Progenitor cell of endocrine pancreas (in vitro differentiated cells): ENCODE measurements around the gene PAFAH1B1. TPM values are rescaled to one million over a fixed set of nuclear protein-coding genes. Genes with fewer than 3 reads are reported as not detected.

Experiments used
- DNase-seq: peaks from one replicate; pipeline ENCODE4 v3.0.0; 2021; ENCODE audit warnings: low spot score; ENCODE audit not compliant: unreplicated experiment
- H3K27ac Mint-ChIP-seq: 2 replicates; pipeline ENCODE4 v1.8.0; 2021; ENCODE audit warnings: mild to moderate bottlenecking, moderate library complexity, mixed read lengths
- H3K27me3 Mint-ChIP-seq: 2 replicates; pipeline ENCODE4 v1.8.0; 2021; ENCODE audit warnings: mixed read lengths
- H3K36me3 Mint-ChIP-seq: 2 replicates; pipeline ENCODE4 v1.8.0; 2022; ENCODE audit warnings: mixed read lengths; ENCODE audit not compliant: insufficient read depth
- H3K4me1 Mint-ChIP-seq: 2 replicates; pipeline ENCODE4 v1.8.0; 2021; ENCODE audit warnings: low read depth, mixed read lengths
- H3K4me3 Mint-ChIP-seq: 2 replicates; pipeline ENCODE4 v1.8.0; 2021; ENCODE audit warnings: low read depth, mild to moderate bottlenecking, moderate library complexity, mixed read lengths
- H3K9me3 Mint-ChIP-seq: 2 replicates; pipeline ENCODE4 v1.8.0; 2021; ENCODE audit warnings: low read depth, mixed read lengths
- total RNA-seq: library from RNA; stranded (reverse); gene quantifications from 2 replicates; pipeline ENCODE4 v1.2.1, GENCODE V29; 2021
- TF ChIP-seq, protein P1 (sequence below): fragments of 200-600 bp; sonication (generic); IDR thresholded peaks from one replicate; pipeline ENCODE4 v1.5.0; 2021; ENCODE audit warnings: antibody characterized with exemption, mild to moderate bottlenecking; ENCODE audit not compliant: unreplicated experiment

The PAFAH1B1 gene
- total RNA-seq, 1 donor from 2014 or later = 140 TPM

DNA sequence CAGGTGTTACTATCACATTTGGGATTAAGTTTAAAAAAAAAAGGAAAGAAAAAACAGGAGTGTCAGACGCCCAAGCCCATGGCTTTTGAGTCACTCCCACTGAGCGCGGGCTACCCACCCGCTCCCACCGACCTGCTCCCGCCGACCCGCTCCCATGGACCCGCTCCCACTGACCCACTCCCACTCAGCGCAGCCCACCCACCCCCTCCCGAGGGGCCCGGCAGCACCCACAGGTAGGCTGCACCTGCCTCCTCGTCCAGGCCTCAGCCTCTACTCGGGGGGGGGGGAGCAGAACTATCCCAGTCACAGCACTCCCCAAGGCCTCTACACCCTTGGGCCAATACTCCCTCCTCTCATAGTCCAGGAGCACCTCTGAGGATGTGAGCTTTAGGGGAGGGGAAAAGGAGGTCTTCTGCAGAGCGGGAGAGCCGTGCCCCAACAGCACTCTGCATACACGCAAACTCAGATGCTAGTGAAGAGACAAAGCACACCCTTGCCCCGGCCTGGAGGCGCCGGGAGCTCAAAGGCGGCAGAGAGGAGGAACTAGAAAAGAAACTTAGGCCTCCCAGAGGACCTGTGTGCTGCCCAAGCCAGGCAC is 115.2 kb downstream of the PAFAH1B1 start:
- H3K4me1 Mint-ChIP-seq = peaks cover 24% of the 10 kb centered on the region
- H3K27ac Mint-ChIP-seq = no peak overlapping the region
- H3K9me3 Mint-ChIP-seq = no peaks in the 10 kb centered on the region
- DNase-seq = no peak
- no peaks in the 10 kb centered on the region for H3K36me3 Mint-ChIP-seq
- TF ChIP-seq, protein P1, sequence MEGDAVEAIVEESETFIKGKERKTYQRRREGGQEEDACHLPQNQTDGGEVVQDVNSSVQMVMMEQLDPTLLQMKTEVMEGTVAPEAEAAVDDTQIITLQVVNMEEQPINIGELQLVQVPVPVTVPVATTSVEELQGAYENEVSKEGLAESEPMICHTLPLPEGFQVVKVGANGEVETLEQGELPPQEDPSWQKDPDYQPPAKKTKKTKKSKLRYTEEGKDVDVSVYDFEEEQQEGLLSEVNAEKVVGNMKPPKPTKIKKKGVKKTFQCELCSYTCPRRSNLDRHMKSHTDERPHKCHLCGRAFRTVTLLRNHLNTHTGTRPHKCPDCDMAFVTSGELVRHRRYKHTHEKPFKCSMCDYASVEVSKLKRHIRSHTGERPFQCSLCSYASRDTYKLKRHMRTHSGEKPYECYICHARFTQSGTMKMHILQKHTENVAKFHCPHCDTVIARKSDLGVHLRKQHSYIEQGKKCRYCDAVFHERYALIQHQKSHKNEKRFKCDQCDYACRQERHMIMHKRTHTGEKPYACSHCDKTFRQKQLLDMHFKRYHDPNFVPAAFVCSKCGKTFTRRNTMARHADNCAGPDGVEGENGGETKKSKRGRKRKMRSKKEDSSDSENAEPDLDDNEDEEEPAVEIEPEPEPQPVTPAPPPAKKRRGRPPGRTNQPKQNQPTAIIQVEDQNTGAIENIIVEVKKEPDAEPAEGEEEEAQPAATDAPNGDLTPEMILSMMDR = no peak
- no peak overlapping the region for H3K4me3 Mint-ChIP-seq
- H3K27me3 Mint-ChIP-seq = peaks cover 6% of the 10 kb centered on the region

DNA sequence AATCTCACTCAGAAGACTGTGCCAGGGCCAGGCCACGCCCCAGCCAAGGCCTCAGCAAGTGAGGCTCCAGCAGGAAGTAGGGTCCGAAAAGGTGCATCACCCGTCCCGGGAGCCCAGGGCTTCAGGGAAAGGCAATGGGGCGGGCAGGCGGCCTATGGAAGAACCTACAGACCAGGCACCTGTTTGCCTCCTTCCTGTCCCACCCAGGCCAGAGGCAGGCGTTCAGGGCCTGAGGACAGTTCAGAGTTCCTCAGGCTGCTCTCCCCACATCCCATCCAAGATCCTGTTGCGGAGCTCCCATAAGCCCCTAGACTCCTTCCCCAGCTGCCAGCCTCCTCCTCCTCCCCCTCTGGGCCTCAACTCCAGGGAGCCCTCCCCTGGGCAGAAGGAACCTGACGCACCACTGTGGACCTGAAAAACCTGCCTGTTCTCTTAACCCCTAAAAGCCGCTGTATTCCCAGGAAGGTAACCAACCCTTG is 115.8 kb downstream of the PAFAH1B1 start:
- TF ChIP-seq, protein P1 = no peak
- no peak for DNase-seq
- Mint-ChIP-seq H3K4me3 (peak overlapping the region; percentile 74), H3K27me3 (peaks cover 6% of the 10 kb centered on the region), H3K4me1 (peaks cover 24% of the 10 kb centered on the region), H3K27ac (no peak overlapping the region), H3K36me3 (no peaks in the 10 kb centered on the region), H3K9me3 (no peaks in the 10 kb centered on the region)

DNA sequence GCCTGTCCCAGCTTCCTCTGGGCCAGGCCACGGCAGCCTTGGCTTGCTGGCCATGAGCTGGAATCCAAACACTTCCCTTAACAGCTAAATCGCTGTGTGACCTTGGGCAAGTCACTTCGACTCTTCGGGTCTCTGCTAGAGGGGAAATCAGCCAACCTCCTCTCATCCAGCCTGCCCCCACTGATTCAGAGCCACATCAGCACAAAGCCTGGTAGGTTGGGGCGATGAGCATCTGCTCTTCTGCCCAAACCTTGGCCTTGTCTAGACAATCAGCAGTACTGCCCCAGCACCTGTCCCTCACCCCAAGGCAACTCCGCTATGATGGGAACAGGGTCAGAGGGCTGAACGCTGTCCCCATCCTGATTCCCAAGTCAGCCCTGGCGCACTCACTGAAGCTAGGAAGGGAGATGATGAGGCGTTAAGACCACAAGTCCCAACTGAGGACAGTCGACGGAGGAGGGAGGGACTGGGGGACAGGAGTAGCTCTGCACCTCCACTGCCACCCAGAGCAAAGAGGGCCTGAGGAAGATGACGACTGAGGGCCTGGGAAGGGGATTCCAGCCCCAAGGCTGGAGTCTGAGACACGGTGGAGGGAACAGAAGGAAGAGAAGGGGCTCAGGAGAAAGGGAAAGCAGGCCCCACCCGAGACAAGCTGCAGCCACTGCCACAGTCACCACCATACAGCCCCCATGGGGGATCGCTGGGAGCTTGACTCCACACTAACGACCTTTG is 116.8 kb downstream of the PAFAH1B1 start:
- Mint-ChIP-seq H3K27me3 (peaks cover 6% of the 10 kb centered on the region), H3K4me1 (peaks cover 24% of the 10 kb centered on the region), H3K27ac (peak overlapping the region; percentile 78), H3K36me3 (no peaks in the 10 kb centered on the region), H3K9me3 (no peaks in the 10 kb centered on the region), H3K4me3 (peak overlapping the region; percentile 74)
- TF ChIP-seq, protein P1 = no peak
- no peak for DNase-seq

DNA sequence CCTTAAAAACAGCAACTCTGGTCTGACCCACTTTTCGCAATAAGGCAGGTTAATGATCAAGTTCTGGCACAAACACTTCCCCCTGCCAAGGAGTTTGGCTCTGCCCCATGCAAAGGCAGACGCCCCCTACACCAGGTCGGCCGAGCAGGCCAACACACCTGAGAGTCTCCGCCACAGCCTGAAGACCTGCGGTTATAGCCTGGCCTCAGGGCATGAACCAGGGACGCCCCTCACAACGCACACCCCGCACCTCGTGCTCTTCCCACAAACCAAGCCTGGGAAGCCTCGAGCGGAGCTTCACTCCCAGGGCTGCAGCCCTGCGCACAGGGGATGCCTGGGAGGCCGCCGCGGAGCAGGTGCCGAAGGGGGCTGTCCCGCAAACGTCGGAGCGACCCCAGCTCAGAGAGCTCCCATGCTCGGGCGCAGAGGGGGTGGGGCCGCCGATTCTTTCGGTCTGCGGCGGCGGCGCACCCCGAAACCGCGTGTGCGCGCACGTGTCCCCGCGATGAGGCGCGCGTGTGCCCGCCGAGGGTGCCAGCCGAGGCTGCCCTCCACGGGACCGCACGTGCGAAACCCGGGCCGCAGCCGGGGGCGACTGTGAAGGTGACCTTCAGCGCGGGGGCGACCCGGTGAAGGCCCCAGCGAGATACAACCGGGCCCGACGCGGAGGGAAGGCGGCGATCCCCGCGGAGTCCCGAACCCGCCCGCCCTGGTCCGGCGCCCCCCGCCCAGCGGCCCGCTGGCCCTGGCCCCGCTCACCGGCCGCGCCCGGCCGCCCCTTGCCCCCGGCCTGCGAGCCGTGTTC is 117.6 kb downstream of the PAFAH1B1 start:
- TF ChIP-seq, protein P1 = no peak
- no peak for DNase-seq
- Mint-ChIP-seq H3K36me3 (no peaks in the 10 kb centered on the region), H3K9me3 (no peaks in the 10 kb centered on the region), H3K4me1 (peaks cover 20% of the 10 kb centered on the region), H3K27me3 (peaks cover 6% of the 10 kb centered on the region), H3K4me3 (peak overlapping the region; percentile 74), H3K27ac (no peak overlapping the region)
